Measurements from ENCODE around the gene SLC30A2.

SLC30A2 gene

GRCh38 chr1:26070296-26070962 is 24.5 kb upstream of the SLC30A2 start:
- no peak for DNase-seq (ENCODE audit: low read depth in 3 of 3)

DNA sequence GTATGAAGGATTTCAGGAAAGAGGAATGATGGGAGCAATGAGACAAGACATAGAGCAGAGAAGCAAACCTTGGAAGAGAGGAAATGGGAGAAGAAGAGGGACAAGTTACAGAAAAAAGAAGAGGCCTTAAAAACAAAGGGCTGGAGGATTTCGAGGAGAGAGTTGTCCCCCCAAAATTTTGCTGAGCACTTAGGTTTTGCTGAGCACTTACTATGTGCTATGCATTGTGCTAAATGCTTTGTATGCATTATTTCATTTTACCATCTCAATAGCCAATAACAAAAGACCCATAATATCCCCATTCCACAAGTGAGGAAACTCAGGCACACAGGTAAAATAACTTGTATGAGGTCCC is 24.0 kb upstream of the SLC30A2 start:
- DNase-seq (ENCODE audit: low read depth in 3 of 3), result no peak

DNA sequence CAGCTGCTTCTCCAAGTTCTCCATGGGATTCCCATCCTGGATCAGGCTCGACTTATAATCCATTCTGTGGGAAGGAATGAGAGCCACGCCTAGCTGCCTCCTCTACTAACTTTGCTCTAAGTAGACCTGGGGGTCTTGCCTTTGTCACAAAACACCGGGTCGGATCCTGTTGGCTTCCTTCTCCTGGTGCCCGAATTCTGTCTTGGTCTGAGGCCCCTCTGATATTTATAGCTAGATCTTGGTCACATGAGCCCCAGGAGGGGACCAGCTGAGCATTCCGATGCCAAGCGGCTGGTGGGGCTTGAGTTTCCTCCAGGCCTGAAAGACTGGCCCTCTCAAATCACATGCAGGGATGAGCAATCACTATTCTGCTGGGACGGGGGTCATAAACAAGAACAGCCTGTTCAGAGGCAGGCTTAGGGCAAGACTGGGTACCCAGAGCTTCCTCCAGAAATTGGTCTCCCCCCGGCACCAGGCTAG is 21.6 kb upstream of the SLC30A2 start, which contains the start of gene TRIM63:
TRIM63 (minus strand) TSS at position 199 of the 480 bp plus-strand sequence; CDS start at position 63, 136 bp downstream.
- no peak for DNase-seq (ENCODE audit: low read depth in 3 of 3)

DNA sequence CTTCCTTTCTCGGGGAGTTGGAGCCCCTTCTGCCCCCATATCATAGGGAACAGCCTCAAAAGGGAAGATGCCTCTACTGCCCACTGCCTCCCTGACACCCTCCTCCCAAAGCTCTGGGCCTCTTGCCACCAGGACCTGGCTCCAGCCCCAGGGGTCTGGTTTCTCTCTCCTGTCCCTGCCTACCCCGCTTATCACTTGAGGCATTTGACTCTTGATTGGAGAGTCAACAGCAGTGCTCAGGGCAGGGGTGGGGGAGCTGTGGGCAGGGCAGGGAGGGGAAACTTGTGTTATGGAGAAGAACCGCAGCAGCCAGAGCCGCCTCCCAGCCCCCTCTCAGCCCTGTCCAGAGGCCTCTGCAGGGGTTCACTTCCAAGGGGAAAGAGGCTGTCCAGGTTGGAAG is 20.9 kb upstream of the SLC30A2 start:
- DNase-seq (ENCODE audit: low read depth in 3 of 3), result no peak

DNA sequence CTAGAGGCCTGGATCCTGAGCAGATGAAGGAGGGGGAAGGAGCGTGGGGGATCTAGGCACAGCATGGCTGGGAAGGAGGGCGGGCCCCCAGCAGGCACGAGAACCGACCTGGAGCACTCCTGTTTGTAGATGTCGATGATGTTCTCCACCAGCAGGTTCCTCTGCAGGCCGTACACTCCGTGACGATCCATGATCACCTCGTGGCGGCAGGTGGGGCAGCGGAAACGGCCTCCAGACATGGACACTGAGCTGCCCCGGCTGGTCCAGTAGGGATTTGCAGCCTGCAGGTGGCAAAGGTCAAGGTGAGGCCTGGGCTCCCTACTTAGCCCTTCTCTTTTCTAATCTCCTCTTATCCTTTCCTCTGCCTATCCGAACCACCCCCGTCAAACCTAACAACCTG is 20.2 kb upstream of the SLC30A2 start:
- no peak for DNase-seq (ENCODE audit: low read depth in 3 of 3)

DNA sequence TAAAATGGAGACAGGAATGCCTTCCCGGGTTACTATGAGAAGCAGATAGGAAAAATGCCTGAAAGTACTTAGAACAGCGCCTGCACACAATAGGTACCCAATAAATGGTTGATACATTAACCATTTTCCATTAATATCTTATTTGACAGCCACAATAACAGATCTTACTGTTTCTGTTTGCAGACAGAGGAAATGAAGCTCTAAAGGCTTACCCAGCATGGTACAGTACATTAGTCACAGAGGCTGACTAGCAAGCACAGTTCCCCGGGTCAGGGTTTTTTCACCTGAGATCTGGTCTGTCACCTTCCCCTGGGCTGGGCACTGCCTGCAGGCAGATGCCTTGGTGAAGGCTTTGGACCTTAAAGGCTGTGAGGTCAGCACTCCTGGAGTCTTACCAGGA is 18.6 kb upstream of the SLC30A2 start:
- DNase-seq (ENCODE audit: low read depth in 3 of 3), result no peak

GRCh38 chr1:26060832-26061574 is 15.1 kb upstream of the SLC30A2 start:
- no peak for DNase-seq (ENCODE audit: low read depth in 3 of 3)

DNA sequence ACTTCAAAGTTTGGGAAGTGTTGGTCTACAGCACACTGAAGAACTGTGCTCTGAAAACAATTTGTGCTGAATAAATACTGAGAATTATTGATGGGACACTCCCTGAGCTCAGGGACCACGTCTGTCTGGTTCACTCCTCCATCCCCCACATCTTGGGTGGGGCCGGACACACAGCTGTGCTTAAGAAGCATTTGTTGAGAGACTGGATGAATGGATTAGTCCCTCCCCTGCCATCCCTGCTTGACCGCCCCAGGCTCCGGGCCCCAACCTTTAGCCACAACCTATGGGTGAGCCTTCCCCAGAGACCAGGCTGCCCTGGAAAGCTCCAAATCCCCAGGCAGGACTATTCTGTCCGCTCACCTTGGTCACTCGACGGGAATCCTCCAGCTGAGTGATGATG is 14.0 kb upstream of the SLC30A2 start:
- no peak for DNase-seq (ENCODE audit: low read depth in 3 of 3)

GRCh38 chr1:26058052-26058595 is 12.2 kb upstream of the SLC30A2 start:
- DNase-seq (ENCODE audit: low read depth in 3 of 3), result no peak

- no peak for DNase-seq (ENCODE audit: low read depth in 3 of 3)
Observed at GRCh38 chr1:26057189-26057588, 11.3 kb upstream of the SLC30A2 start.

DNA sequence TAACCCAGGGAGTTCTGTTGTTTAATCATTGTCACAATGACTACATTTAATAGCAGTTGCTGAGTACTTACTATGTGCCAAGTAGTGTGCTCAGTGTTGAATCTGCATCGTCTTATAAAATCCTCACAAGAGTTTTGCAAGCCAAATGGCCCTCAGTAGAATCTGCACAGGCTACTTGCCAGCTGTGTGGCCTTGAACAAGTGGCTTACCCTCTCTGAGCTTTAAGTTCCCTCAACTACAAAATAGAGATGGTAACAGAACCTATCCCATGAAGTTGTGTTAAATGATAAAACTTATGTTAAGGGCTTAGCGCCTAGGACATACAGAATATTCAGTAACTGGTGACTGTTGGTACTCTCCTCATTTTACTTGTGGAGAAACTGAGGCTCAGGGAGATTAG is 9.1 kb upstream of the SLC30A2 start:
- no peak for DNase-seq (ENCODE audit: low read depth in 3 of 3)

DNA sequence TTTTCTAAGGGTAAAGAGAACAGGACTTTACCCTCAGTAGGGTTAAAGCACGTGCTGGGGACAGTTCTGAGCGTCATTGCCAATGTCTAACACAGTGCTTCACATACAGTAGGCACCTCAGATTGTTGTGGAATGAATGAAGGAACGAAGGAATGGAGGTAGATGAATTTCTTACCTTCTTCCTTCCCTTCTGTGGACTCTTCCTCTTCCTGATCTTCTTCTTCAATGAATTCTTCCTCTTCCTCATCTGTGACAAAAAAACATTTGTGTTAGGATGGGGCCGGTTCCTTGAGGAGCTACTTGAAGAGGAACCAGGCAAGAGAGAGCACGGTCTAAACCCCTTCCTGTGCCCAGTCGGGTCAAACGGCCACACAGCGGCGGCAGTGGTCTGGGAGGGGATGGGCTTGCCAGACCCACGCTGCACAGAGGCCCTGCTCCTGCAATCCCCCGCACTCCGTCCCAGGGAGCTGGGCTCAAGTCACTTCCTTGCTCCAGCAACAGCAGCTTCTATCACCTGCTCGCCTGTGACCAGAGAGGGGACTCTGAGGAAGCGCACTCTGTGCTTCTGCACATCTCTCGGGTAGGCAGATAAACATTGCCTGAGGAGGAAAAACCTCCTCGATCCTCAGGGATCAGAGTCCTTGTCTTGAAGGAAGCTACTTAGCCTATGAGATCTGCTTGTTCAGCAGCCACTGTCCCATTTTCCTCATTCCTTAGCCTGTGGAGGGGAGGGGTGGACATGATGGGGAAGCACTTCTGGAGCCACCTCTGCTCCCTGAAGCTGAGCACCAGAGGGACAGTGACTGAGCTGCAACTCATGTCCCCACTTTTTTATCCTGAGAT is 8.0 kb upstream of the SLC30A2 start:
- DNase-seq (ENCODE audit: low read depth in 3 of 3), result no peak

GRCh38 chr1:26050248-26050640 is 4.3 kb upstream of the SLC30A2 start:
- DNase-seq (ENCODE audit: low read depth in 3 of 3), result no peak

DNA sequence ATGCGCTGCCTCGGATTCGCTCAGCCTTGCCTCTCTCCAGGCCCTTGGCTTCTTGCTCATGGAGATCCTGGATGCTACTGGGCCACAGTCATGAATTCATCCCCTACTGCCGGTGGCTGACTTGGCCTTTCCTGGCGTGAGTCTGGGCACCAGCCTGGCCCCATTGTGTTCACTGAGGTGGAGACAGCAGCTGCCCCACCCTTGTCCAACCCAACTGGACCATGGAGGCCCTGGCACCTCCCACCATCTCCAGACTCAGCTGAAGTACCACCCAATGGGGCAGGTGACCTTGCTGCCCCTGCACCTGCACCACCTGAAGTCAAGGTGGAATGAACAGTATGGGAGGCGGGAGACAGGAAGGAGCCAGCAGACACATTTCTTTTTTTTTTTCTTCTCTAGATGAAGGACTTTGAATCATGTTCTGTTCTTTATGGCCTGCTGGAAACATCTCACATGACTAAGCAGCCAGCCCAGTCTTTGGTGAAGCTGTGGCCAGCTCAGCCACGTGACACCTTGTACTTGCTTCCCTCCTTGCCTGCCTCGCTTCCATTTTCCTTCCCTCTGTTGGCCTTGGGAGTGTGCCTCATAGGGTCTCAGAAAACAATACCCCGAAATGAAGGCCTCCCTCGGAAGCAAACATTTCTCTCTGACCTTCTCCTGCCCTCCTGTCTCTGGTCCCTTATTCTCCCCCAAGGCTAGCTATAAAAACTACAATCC is 3.8 kb upstream of the SLC30A2 start:
- no peak for DNase-seq (ENCODE audit: low read depth in 3 of 3)

DNA sequence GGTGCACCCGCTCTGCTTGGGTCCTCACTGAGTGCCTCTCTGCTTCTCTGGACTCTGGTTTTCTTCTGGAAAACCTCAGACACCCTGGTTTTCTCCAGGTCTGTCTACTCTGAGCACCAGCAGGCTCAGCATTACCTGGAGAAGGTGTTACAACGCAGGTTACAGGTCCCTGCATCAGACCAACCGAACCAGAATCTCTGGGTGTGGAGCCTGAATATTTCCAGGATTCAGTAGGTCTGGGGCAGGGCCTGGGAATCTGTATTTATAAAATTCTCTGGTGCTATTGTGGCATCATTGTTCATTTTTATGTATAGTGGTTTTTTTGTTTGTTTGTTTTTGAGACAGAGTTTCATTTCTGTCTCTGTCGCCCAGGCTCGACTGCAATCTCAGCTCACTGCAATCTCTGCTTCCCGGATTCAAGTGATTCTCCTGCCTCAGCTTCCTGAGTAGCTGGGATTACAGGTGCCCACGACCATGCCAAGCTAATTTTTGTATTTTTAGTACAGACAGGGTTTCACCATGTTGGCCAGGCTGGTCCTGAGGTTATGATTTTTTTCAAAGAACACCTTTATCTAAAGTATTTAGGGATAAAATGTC is 1.5 kb upstream of the SLC30A2 start:
- DNase-seq (ENCODE audit: low read depth in 3 of 3), result no peak

DNA sequence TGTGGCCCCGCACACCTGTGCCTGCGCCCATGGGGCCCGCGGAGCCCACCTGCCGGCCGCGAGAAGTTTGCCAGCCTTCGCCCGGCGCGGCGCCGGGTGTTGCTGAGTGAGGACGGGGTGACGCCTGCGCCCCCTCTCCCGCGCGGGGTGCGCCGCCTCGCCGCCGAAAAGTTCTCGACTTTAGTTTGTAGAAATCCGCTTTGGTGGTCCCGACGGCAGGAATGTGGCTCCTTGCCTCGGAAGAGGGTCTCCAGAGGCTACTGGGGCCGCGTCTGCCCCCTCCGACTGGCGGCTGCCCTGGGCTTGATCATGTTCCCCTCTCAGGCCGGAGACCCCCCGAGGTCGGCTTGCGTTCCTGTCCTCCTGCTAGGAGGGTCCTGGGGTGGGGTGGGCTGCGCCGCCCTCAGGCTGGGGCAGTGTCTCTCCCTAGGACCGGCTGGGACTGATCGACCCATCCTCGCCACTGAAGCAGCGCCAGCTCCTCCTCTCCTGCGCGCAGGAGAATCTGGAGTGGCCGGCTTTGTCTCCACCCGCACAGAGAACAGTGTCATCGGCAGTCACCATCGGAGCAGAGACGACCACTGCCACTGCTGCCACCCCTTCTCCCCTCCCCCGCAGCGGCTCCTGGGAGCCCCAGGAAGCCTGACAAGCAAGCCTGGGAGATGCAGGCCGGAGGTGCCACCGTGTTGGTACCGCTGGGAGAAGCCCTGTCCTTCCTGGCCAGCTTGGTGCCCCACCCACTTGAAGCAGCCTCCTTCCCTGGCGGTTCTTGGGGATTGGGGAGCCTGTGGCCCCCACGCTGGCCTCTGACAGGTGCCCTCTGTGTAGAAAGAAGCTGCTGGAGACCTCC is 553 bp upstream of the SLC30A2 start:
- no peak for DNase-seq (ENCODE audit: low read depth in 3 of 3)

DNA sequence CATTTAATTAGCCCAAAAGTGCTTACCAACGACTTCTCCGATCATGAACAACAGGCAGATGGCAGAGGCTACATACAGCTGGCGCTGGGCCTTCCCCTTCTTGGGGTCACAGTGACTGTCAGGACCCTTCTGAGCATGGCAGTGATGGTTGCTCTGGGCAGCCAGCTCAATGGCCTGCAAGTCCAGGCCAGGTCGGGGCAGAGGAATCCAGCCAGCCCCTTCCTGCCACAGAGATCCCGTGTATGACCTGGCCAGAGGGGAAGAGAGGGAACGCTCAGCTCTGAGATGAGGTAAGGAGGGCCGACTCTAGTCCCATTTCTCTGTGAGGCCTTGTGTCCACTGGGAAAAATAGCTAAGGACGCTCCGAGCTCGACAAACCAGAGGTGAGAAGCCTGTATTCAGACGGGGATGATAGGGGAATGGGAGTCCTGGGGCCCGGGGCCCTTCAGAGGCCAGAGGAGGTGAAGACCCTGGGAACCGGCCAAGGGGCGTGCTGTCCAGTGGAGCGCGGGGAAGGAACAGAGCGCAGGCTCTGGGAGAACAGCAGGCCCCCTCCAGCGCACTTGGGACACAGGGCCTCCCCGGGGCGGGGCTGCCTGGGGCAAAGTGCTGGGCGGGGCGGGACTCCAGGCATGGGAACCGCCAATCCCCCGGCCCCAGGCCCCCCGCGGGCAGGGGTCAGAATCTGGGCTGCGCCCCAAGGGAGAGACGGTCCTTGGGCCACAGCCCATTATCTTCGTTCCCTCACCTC is 772 bp downstream of the SLC30A2 start:
- DNase-seq (ENCODE audit: low read depth in 3 of 3), result no peak

DNA sequence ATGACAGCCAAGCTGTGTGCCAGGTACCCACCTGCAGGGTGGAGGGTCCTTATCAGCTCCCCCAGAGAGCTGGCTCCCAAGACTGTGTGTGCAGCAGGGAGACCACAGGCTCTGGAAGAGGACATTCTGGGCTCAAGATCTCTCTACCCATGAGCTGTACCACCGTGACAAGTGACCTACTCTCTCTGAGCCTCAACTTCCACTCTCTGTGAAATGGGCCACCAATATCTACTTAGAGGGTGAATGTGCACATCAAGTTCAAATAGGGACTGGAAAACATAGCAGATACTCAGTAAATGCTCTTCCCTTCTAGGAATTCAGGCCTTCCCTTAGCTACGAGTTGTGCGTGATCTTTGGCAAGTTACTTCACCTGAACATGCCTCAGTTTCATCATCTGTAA is 1.5 kb downstream of the SLC30A2 start:
- no peak for DNase-seq (ENCODE audit: low read depth in 3 of 3)

DNA sequence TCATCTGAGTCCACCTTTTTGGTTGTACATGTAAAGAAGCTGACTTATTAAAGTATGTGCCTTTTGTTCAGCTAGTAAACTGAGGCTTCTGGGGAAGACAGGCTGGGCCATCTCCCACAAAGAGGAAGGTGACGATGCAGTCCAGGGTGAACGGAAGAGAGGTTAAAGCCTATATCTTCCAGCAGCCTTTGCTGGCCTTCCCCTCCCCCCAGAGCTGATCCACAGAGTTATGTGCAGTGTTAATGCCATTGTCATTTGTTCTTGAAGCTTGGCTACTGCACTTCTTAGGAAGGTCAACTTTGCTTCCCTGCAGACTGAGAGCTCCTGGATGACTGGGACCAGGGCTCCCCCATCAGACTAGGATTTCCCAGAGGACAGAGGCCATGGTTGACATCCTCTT is 2.2 kb downstream of the SLC30A2 start:
- DNase-seq (ENCODE audit: low read depth in 3 of 3), result no peak

DNA sequence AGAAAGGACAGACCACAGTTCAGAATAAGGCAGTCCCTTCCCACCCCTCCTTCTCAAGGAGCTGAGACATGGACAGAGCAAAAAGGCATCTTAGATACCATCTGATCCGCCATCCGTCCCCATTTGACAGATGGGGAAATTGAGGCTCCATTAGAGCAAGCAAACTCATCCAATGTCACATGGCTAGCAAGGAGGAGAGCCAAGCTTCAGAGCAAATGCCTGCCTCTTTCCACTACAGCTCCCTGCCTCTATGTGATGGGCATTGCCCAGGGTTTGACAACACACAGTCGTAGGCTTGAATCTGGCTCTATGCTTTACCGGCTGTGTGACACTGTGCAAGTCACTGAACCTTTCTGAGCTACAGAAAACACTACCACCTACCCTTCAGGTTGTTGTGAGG is 3.9 kb downstream of the SLC30A2 start:
- no peak for DNase-seq (ENCODE audit: low read depth in 3 of 3)
